Heart left ventricle (tissue), 16 donors: Measurements from ENCODE around the gene PIGV. TPM values are rescaled to one million over a fixed set of nuclear protein-coding genes. Genes with fewer than 3 reads are reported as not detected.

Experiments
- ATAC-seq, 4 donors: fragments of 200-7000 bp; cut with Tn5 transposase; one replicate each; pipeline ENCODE4 v1.9.1; 2020 to 2022; ENCODE audit warnings: moderate library complexity in 4 of 4, mild to moderate bottlenecking in 3 of 4, moderate number of reproducible peaks in 1 of 4
- DNase-seq, 5 donors: peaks; one replicate each; pipeline ENCODE4 v3.0.0-alpha.2; 2020
- H3K27ac ChIP-seq, 12 donors: fragments of 200-600 bp; sonication (generic) in 4 of 12; one replicate each; pipeline versions ENCODE4 v1.5.0 to v1.8.0; 2016 to 2022; ENCODE audit warnings: mild to moderate bottlenecking in 2 of 12
- H3K27me3 ChIP-seq, 9 donors: fragments of 200-600 bp; sonication (generic) in 2 of 9; one replicate each; pipeline versions ENCODE4 v1.5.1 to v1.8.0; 2016 to 2022; ENCODE audit warnings: mild to moderate bottlenecking in 3 of 9
- H3K36me3 ChIP-seq, 9 donors: fragments of 200-600 bp; sonication (generic) in 2 of 9; one replicate each; pipeline versions ENCODE4 v1.5.0 to v1.8.0; 2018 to 2022; ENCODE audit warnings: mild to moderate bottlenecking in 2 of 9
- H3K4me1 ChIP-seq, 12 donors: fragments of 200-600 bp; sonication (generic) in 4 of 12; one replicate each; pipeline versions ENCODE4 v1.5.0 to v1.8.0; 2016 to 2022; ENCODE audit warnings: mild to moderate bottlenecking in 3 of 12
- H3K4me3 ChIP-seq, 12 donors: fragments of 200-600 bp; sonication (generic) in 4 of 12; one replicate each; pipeline versions ENCODE4 v1.5.0 to v1.8.0; 2017 to 2022; ENCODE audit warnings: mild to moderate bottlenecking in 9 of 12, moderate library complexity in 4 of 12
- H3K9me3 ChIP-seq, 12 donors: fragments of 200-600 bp; sonication (generic) in 4 of 12; one replicate each; pipeline versions ENCODE4 v1.5.0 to v1.8.0; 2016 to 2022; ENCODE audit warnings: mild to moderate bottlenecking in 1 of 12
- POLR2A ChIP-seq, 2 donors: fragments of 450-650 bp; IDR thresholded peaks; one replicate each; pipeline ENCODE4 v1.6.1; 2017; ENCODE audit warnings: antibody characterized with exemption in 2 of 2, mild to moderate bottlenecking in 2 of 2, moderate library complexity in 2 of 2
- WGBS, 4 donors: extraction: QIAGEN DNeasy Blood & Tissue Kit in 2 of 4; methylation state at CpG; one replicate each; pipeline versions ENCODE4 v1.1.5 to v1.1.7; 2013 to 2018; 5-methylcytosine and 5-hydroxymethylcytosine counted together
- intact Hi-C, 10 donors: fragments of 100-400 bp; cut with DNase I; formaldehyde crosslinking; loops; one replicate each; pipeline versions ENCODE4 v1.11.1 to v1.14.2; 2022
- polyA plus RNA-seq, 2 donors: library from polyadenylated mRNA; stranded (reverse); fragments of 200-250 nt; gene quantifications; one replicate each; pipeline ENCODE4 v1.2.3, GENCODE V29; 2013
- total RNA-seq, 9 donors: library from RNA; depleted of rRNA in 2 of 9; stranded (reverse); fragments of >200 nt in 2 of 9; fragmentation: NEBNext Ultra II Directional in 3 of 9; extraction: Animal tissue kit (Norgen Biotek cat#: 25700) in 3 of 9; gene quantifications; one replicate each; pipeline versions ENCODE4 v1.1.0 to v1.2.4, GENCODE V29; 2016 to 2023
- TF ChIP-seq, protein P1 (sequence below), 12 donors: fragments of 200-600 bp; sonication (generic) in 4 of 12; IDR thresholded peaks; one replicate each; pipeline versions ENCODE4 v1.5.0 to v1.8.0; 2018 to 2022; ENCODE audit warnings: antibody characterized with exemption in 12 of 12, mild to moderate bottlenecking in 5 of 12
- donor health status: ischemic (EF 13 %, LVEDD 7.1; RV severe dilation, severe dysfunction).
- donor health status: healthy with polysubstance abuse.
- donor health status: DM: no; HTN: yes; CAD: no.
- donor health status: DM: no; HTN: no; CAD: no.
- donor health status: ischemic (EF 25% LVEDD 6.9; RV normal size, moderate dysfunction).
- donor health status: ischemic (EF 25% LVEDD 5.7; RV mildly dilated, moderate dysfunction).
- donor health status: healthy.
- donor health status: DM: yes; HTN: yes; CAD: no.
- donor health status: ischemic (EF 35%, LVEDD 5.7; RV mildly dilated, moderate dysfunction).
- donor health status: nonischemic (EF 11% LVEDD 7.7; RV severe dilation, severe dysfunction).
- donor health status: DM: yes; HTN: yes; CAD: no.
- donor health status: PGD.
- donor health status: ischemic (EF 29% LVEDD 5.4; RV normal size, mild dysfunction).
- donor health status: nonischemic (EF 23%, LVEDD 6.1; RV moderate dilation, normal function).

PIGV gene
- total and polyA plus RNA-seq, 11 donors: 2.7 to 8.8 (median 5.3) TPM

GRCh38 chr1:26828411-26828991, 40.8 kb downstream of the PIGV start:
- 24 to 34% (median 30%) methylated on average over 4 of the region's 4 CpGs for WGBS, 4 donors
- Histone ChIP-seq H3K4me1 (peaks cover 8 to 57% (median 29%) of the 10 kb centered on the region in 12 donors), H3K4me3 (peak overlapping the region in 4 of 12 donors; percentile 4 to 98 (median 78)), H3K36me3 (peaks cover 0 to 30% (median 18%) of the 10 kb centered on the region in 9 donors), H3K27me3 (no peaks in the 10 kb centered on the region), H3K27ac (peak overlapping the region in 11 of 12 donors; percentile 11 to 83 (median 51)), H3K9me3 (no peaks in the 10 kb centered on the region)
- intact Hi-C loops: no loop called here
- peak in 1 of 5 donors; percentile 52 for DNase-seq
- TF ChIP-seq, protein P1, sequence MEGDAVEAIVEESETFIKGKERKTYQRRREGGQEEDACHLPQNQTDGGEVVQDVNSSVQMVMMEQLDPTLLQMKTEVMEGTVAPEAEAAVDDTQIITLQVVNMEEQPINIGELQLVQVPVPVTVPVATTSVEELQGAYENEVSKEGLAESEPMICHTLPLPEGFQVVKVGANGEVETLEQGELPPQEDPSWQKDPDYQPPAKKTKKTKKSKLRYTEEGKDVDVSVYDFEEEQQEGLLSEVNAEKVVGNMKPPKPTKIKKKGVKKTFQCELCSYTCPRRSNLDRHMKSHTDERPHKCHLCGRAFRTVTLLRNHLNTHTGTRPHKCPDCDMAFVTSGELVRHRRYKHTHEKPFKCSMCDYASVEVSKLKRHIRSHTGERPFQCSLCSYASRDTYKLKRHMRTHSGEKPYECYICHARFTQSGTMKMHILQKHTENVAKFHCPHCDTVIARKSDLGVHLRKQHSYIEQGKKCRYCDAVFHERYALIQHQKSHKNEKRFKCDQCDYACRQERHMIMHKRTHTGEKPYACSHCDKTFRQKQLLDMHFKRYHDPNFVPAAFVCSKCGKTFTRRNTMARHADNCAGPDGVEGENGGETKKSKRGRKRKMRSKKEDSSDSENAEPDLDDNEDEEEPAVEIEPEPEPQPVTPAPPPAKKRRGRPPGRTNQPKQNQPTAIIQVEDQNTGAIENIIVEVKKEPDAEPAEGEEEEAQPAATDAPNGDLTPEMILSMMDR (IDR thresholded peaks at IDR 0.05): no peak
- no peak for TF ChIP-seq POLR2A (IDR thresholded peaks at IDR 0.05)
- peak; percentile 11 to 72 (median 48) for ATAC-seq

DNA sequence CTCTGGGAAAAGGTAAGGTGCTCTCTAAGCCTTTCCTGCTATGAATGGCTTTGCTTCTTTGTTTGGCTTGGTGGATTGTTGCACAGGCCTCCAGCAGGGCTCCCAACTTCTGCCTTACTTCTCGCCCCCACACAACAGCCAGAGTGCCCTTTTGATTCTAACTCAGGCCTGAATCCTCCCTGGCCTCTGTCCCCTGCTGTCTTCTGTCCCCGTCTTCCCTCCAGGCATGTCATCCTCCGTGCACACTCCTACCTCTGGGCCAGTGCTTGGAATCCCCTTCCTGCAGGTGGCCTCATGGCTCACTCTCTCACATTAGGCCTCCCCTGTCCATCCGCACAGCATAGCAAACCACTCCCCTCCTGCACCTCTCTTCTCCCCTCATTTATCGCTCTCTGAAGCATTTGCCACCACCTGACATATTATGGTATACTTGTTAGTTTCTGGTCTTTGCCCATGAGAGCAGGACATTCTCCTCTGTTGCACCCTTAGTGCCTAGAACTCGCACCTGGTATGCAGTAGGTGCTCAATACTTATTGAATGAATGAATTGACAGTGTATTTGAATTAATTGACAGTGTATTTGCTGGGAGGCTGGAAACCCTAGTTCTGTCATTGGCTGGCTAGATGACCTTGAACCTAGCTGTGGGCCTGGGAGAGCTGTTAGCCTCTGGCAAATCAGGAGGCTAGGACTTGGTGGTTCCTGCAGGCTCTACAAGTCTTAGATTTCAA, 41.6 kb downstream of the PIGV start:
- no peaks in the 10 kb centered on the region for H3K27me3 ChIP-seq
- intact Hi-C loops: no loop called here
- no peaks in the 10 kb centered on the region for H3K9me3 ChIP-seq
- H3K4me3 ChIP-seq: peak overlapping the region in 3 of 12 donors; percentile 4 to 98 (median 74)
- WGBS, 4 donors: 87 to 92% (median 88%) methylated on average over 6 of the region's 6 CpGs
- ATAC-seq: no peak
- peaks cover 8 to 64% (median 29%) of the 10 kb centered on the region in 12 donors for H3K4me1 ChIP-seq
- TF ChIP-seq, protein P1 (IDR thresholded peaks at IDR 0.05): no peak
- TF ChIP-seq POLR2A (IDR thresholded peaks at IDR 0.05): no peak
- peak overlapping the region in 7 of 12 donors; percentile 11 to 83 (median 53) for H3K27ac ChIP-seq
- peaks cover 0 to 39% (median 27%) of the 10 kb centered on the region in 9 donors for H3K36me3 ChIP-seq
- DNase-seq: no peak

DNA sequence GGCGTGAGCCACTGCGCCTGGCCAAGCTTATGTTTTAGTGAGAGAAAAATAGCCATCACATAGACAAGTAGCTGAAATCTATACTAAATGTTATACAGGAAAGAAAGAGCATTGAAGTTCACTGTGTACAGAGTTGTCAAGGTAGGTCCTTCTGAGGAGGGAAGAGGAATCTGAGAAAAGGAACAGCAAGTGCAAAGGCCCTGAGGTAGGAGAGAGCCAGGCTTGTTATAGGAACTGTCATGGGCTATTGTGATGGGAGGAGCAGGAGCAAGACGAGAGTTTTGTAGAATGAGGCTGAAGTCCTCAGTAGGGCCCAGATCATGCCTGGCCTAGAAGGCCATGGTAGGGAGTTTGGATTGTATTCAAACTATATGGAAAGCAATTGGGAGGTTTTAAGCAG, 43.3 kb downstream of the PIGV start:
- Histone ChIP-seq H3K4me1 (peaks cover 8 to 60% (median 26%) of the 10 kb centered on the region in 12 donors), H3K36me3 (peaks cover 0 to 56% (median 42%) of the 10 kb centered on the region in 9 donors), H3K27ac (no peak overlapping the region), H3K4me3 (no peak overlapping the region), H3K27me3 (no peaks in the 10 kb centered on the region), H3K9me3 (no peaks in the 10 kb centered on the region)
- intact Hi-C loops: no loop called here
- ATAC-seq: no peak
- no peak for DNase-seq
- WGBS, 4 donors: 93 to 96% (median 95%) methylated on average over 3 of the region's 3 CpGs
- TF ChIP-seq POLR2A (IDR thresholded peaks at IDR 0.05): no peak

DNA sequence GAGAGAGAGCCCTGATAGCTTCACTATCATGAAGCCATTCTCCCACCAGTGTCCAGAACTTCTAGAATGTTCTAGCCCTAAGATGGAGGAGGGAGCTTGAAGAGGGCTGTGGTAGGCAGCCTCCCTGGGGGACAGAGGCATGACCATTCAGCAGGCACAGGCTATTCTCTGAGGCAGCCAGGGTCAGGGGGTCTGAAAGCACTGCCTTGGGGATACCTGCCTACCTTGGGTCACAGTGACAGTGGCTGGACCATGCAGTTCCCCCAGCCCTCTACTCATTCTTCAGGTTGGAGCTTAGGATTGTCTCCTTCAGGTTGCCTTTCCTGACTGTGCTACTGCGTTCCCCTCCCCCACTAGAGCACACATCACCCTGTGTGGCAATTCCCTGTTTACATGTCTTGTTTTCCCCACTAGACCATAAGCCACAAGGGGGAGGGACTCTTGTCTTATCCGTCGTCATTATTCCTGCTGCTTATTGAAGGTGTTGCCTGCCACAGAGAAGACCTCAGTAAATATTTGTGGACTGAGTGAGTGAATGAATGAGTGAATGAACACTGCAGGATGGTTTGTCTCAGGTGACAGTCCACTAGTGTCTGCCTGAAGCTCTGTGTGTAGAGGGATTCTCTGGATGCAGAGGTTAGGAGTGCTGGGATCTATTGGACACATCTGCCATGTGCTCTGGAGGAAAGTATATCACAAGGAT, 43.9 kb downstream of the PIGV start:
- Histone ChIP-seq H3K9me3 (no peaks in the 10 kb centered on the region), H3K27me3 (no peaks in the 10 kb centered on the region), H3K4me1 (peaks cover 7 to 58% (median 24%) of the 10 kb centered on the region in 12 donors), H3K36me3 (peaks cover 0 to 59% (median 45%) of the 10 kb centered on the region in 9 donors), H3K4me3 (no peak overlapping the region), H3K27ac (peak overlapping the region in 1 of 12 donors; percentile 12)
- TF ChIP-seq, protein P1 (IDR thresholded peaks at IDR 0.05): no peak
- no peak for TF ChIP-seq POLR2A (IDR thresholded peaks at IDR 0.05)
- intact Hi-C loops: no loop called here
- ATAC-seq: no peak
- 72 to 82% (median 77%) methylated on average over 3 of the region's 3 CpGs for WGBS, 4 donors
- no peak for DNase-seq
